Panc1 (cell line): ENCODE results near the gene LEKR1. TPM values are rescaled to one million over a fixed set of nuclear protein-coding genes. Genes with fewer than 3 reads are reported as not detected.

Experiments
- ATAC-seq: fragments of 200-7000 bp; cut with Tn5 transposase; 2 replicates; pipeline ENCODE4 v1.9.1; 2020; ENCODE audit warnings: mild to moderate bottlenecking, moderate library complexity
- BruUV-seq: library from RNA; stranded (reverse); fragments of 400-500 nt; replicated peaks from 2 replicates; lab custom pipeline; 2021; lab: Mats Ljungman, UMichigan
- CTCF ChIA-PET: fragments of 300-600 bp; sonication (Branson Sonifier 250); formaldehyde crosslinking; loops from one replicate; lab custom pipeline; 2022; ENCODE audit warnings: antibody characterized with exemption; lab: Charles Lee
- POLR2A ChIA-PET: fragments of 300-600 bp; sonication (Branson Sonifier 250); formaldehyde crosslinking; loops from one replicate; lab custom pipeline; 2022; ENCODE audit warnings: antibody characterized with exemption; lab: Charles Lee
- DNase-seq: peaks from one replicate; pipeline ENCODE4 v3.0.0-alpha.2; 2010; ENCODE audit warnings: low read depth, low spot score
- H3K27ac ChIP-seq: 2 replicates; pipeline ENCODE4 v1.5.1; 2011; ENCODE audit warnings: mild to moderate bottlenecking, low read length, inconsistent platforms
- H3K27me3 ChIP-seq: fragments of 200-500 bp; sonication (Bioruptor generic); 2 replicates; pipeline ENCODE4 v1.6.0; 2014; ENCODE audit warnings: low read length, inconsistent platforms; ENCODE audit not compliant: control insufficient read depth, insufficient read depth
- H3K36me3 ChIP-seq: fragments of 200-500 bp; sonication (Bioruptor generic); 2 replicates; pipeline ENCODE4 v1.5.1; 2014; ENCODE audit warnings: inconsistent platforms, mild to moderate bottlenecking, low read length, moderate library complexity; ENCODE audit not compliant: control insufficient read depth, insufficient read depth
- H3K4me1 ChIP-seq: 2 replicates; pipeline ENCODE4 v1.5.1; 2011; ENCODE audit warnings: inconsistent platforms, mild to moderate bottlenecking, low read length, moderate library complexity; ENCODE audit not compliant: control insufficient read depth, insufficient read depth
- H3K4me3 ChIP-seq, 2 experiments: 2 replicates each; pipeline ENCODE4 v1.5.1; 2011 to 2012; ENCODE audit warnings: low read depth in 2 of 2, low read length in 2 of 2, mild to moderate bottlenecking in 2 of 2, inconsistent platforms in 1 of 2, moderate library complexity in 1 of 2
- H3K9me3 ChIP-seq: fragments of 200-500 bp; sonication (Bioruptor generic); 2 replicates; pipeline ENCODE4 v1.5.1; 2014; ENCODE audit warnings: low read depth, mild to moderate bottlenecking, inconsistent platforms, low read length, moderate library complexity; ENCODE audit not compliant: control insufficient read depth, insufficient read depth
- CTCF ChIP-seq: fragments of 450-650 bp; IDR thresholded peaks from 2 replicates; pipeline ENCODE4 v1.5.1; 2017; ENCODE audit warnings: mild to moderate bottlenecking
- POLR2AphosphoS5 ChIP-seq: IDR thresholded peaks from 2 replicates; pipeline ENCODE4 v1.6.1; 2012; ENCODE audit warnings: mild to moderate bottlenecking, low read depth, low read length, moderate library complexity
- REST ChIP-seq, 2 experiments: IDR thresholded peaks; 2 replicates each; pipeline ENCODE4 v1.6.1; 2011 to 2012; ENCODE audit warnings: low read depth in 2 of 2, control low read depth in 1 of 2, low read length in 1 of 2, mild to moderate bottlenecking in 1 of 2, moderate library complexity in 1 of 2; ENCODE audit not compliant: insufficient read depth in 1 of 2
- SIN3A ChIP-seq: IDR thresholded peaks from 2 replicates; pipeline ENCODE4 v1.6.1; 2012; ENCODE audit warnings: low read depth, mild to moderate bottlenecking, low read length, moderate library complexity, borderline replicate concordance; ENCODE audit not compliant: insufficient read depth
- TCF7L2 ChIP-seq: IDR thresholded peaks from 2 replicates; pipeline ENCODE4 v1.6.1; 2011; ENCODE audit warnings: mild to moderate bottlenecking, low read depth, low read length, inconsistent platforms
- in situ Hi-C: cut with HindIII; loops from 2 replicates; pipeline ENCODE4 v1.10.0; 2016; ENCODE audit warnings: low sequenced_read_pairs, low pct_unique_long_range_greater_than_20kb
- intact Hi-C: fragments of 100-400 bp; cut with micrococcal nuclease; formaldehyde crosslinking; loops from one replicate; pipeline ENCODE4 v1.10.0; 2022; ENCODE audit not compliant: unreplicated experiment
- total RNA-seq: library from RNA; stranded (reverse); gene quantifications from one replicate; pipeline ENCODE4 v1.2.1, GENCODE V29; 2021; ENCODE audit not compliant: unreplicated experiment

Gene LEKR1
- total RNA-seq, 1 experiment from 2014 or later: not detected

- Histone ChIP-seq H3K9me3 (peaks cover 8% of the 10 kb centered on the region; the same call in 1 of the 2 replicates), H3K36me3 (no peaks in the 10 kb centered on the region), H3K4me3 (no peak overlapping the region), H3K4me1 (no peaks in the 10 kb centered on the region), H3K27me3 (no peaks in the 10 kb centered on the region), H3K27ac (no peak overlapping the region)
- ChIA-PET POLR2A (no interaction called here), CTCF (no interaction called here)
- no peak for TF ChIP-seq TCF7L2
- no peak for TF ChIP-seq POLR2AphosphoS5
- TF ChIP-seq CTCF: no peak
- no peak for TF ChIP-seq REST (IDR thresholded peaks at IDR 0.05; ENCODE audit: insufficient read depth in 1 of 2, low read depth in 2 of 2, low read length in 1 of 2)
- no peak for TF ChIP-seq SIN3A
- intact Hi-C loops (no loop called here), in situ Hi-C loops (no loop called here)
- BruUV-seq: no TSS peak
- ATAC-seq (no peak), DNase-seq (no peak)
Observed at GRCh38 chr3:156987946-156988345, 161.8 kb downstream of the LEKR1 start.

- DNase-seq (no peak), ATAC-seq (no peak)
- CTCF ChIA-PET: no interaction called here
- BruUV-seq: no TSS peak
- Histone ChIP-seq H3K27me3 (no peaks in the 10 kb centered on the region), H3K9me3 (no peaks in the 10 kb centered on the region), H3K27ac (no peak overlapping the region), H3K4me3 (no peak overlapping the region), H3K4me1 (no peaks in the 10 kb centered on the region), H3K36me3 (no peaks in the 10 kb centered on the region)
- TF ChIP-seq CTCF (no peak), POLR2AphosphoS5 (no peak), SIN3A (no peak), TCF7L2 (no peak), REST (IDR thresholded peaks at IDR 0.05; ENCODE audit: insufficient read depth in 1 of 2, low read depth in 2 of 2, low read length in 1 of 2) (no peak)
- intact Hi-C loops (no loop called here), in situ Hi-C loops (no loop called here)
- POLR2A ChIA-PET: no interaction called here
Observed at GRCh38 chr3:156997351-156997750, 171.2 kb downstream of the LEKR1 start.
